Activated naive CD8-positive, alpha-beta T cell treated with anti-CD3 and anti-CD28 coated beads for 36 hours (primary cell): Measurements from ENCODE around the gene DERL2. TPM values are rescaled to one million over a fixed set of nuclear protein-coding genes. Genes with fewer than 3 reads are reported as not detected.

Experiments
- DNase-seq: peaks from one replicate; pipeline ENCODE4 v3.0.0; 2021
- H3K27ac Mint-ChIP-seq: one replicate; pipeline ENCODE4 v1.8.0; 2022; ENCODE audit warnings: mild to moderate bottlenecking, moderate library complexity, mixed read lengths
- H3K27me3 Mint-ChIP-seq: one replicate; pipeline ENCODE4 v1.8.0; 2022; ENCODE audit warnings: mild to moderate bottlenecking, mixed read lengths
- H3K36me3 Mint-ChIP-seq: one replicate; pipeline ENCODE4 v1.8.0; 2021; ENCODE audit warnings: mild to moderate bottlenecking, mixed read lengths
- H3K4me1 Mint-ChIP-seq: one replicate; pipeline ENCODE4 v1.8.0; 2021; ENCODE audit warnings: mixed read lengths
- H3K4me3 Mint-ChIP-seq: one replicate; pipeline ENCODE4 v1.8.0; 2022; ENCODE audit warnings: mild to moderate bottlenecking, moderate library complexity, mixed read lengths
- H3K9me3 Mint-ChIP-seq: one replicate; pipeline ENCODE4 v1.8.0; 2022; ENCODE audit warnings: mixed read lengths
- total RNA-seq, 2 experiments: library from RNA; stranded (reverse); gene quantifications; one replicate each; pipeline ENCODE4 v1.2.3, GENCODE V29; 2021

Gene DERL2
- total RNA-seq, 2 experiments from 2014 or later = 71.8 to 77.6 TPM

DNA sequence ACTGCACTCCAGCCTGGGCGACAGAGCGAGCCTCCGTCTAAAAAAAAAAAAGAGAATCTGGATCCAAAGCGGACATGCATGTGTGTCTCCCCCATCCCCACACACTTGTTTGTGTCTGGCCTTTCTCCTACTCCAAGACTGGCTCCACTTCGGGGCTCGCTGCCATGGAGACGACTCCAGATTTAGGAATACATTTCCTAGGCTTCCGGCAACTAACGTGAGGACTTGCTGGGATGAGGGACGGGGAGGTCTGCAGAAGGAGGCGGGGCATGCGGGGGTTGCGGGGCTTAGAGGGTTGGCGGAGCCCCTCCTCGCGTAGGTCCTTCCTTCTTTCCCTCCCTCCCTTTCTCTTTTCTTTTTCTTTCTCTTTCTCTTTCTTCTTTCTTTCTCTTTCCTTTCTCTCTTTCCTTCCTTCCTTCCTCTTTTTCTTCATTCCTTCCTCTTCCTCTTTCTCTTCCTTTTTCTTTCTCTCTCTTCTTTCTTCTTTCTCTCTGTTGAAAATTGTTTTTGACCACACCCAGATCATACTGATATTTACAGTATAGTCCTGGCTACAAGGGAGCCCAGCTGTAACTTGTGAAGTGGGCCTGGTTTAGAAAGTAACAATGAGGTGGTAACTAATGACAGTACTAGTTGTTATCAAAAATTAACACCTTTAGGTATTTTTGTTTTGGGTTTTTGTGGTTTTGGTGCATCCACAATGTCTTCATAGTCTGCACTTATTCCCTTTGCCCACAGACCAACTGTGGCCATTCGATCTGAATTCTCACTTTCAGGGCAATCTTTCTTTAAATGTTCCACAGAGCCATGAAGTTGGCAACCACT, 25.6 kb upstream of the DERL2 start:
- Mint-ChIP-seq H3K36me3 (peaks cover 31% of the 10 kb centered on the region), H3K27me3 (no peaks in the 10 kb centered on the region), H3K4me1 (peaks cover 26% of the 10 kb centered on the region), H3K4me3 (no peak overlapping the region), H3K27ac (peak overlapping the region; percentile 43), H3K9me3 (peaks cover 7% of the 10 kb centered on the region)
- DNase-seq = no peak

DNA sequence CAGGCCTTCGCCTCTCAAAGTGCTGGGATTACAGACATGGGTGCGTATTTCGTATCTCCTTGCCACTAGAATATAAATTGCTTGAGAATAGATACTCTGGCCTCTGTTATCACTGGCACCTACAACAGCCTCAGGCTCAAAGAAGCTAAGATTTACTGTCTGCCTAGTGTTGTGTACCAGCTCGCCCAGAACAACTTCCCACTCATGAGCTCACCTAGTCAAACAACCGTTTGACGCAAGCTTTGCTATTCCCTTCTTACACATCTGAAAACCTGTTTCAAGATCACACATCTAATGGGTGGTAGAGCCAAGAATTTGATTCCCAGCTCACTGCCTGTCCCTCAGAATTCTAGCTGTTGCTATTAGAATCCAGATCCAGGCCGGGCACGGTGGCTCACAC, 24.8 kb upstream of the DERL2 start:
- H3K9me3 Mint-ChIP-seq = peaks cover 7% of the 10 kb centered on the region
- no peak overlapping the region for H3K27ac Mint-ChIP-seq
- H3K36me3 Mint-ChIP-seq = peaks cover 31% of the 10 kb centered on the region

GRCh38 chr17:5509482-5509881, 23.5 kb upstream of the DERL2 start:
- Mint-ChIP-seq H3K36me3 (peaks cover 23% of the 10 kb centered on the region), H3K9me3 (peaks cover 7% of the 10 kb centered on the region), H3K27ac (no peak overlapping the region), H3K4me1 (peaks cover 24% of the 10 kb centered on the region), H3K27me3 (no peaks in the 10 kb centered on the region), H3K4me3 (no peak overlapping the region)
- no peak for DNase-seq

More for the DNA sequence above, 24.8 kb upstream of the DERL2 start:
- Mint-ChIP-seq H3K4me3 (no peak overlapping the region), H3K4me1 (peaks cover 26% of the 10 kb centered on the region), H3K27me3 (no peaks in the 10 kb centered on the region)
- no peak for DNase-seq

GRCh38 chr17:5508810-5509209, 22.8 kb upstream of the DERL2 start:
- no peak for DNase-seq
- no peaks in the 10 kb centered on the region for H3K27me3 Mint-ChIP-seq
- no peak overlapping the region for H3K27ac Mint-ChIP-seq
- H3K9me3 Mint-ChIP-seq = peaks cover 6% of the 10 kb centered on the region
- peaks cover 20% of the 10 kb centered on the region for H3K4me1 Mint-ChIP-seq
- H3K4me3 Mint-ChIP-seq = no peak overlapping the region
- peaks cover 19% of the 10 kb centered on the region for H3K36me3 Mint-ChIP-seq

DNA sequence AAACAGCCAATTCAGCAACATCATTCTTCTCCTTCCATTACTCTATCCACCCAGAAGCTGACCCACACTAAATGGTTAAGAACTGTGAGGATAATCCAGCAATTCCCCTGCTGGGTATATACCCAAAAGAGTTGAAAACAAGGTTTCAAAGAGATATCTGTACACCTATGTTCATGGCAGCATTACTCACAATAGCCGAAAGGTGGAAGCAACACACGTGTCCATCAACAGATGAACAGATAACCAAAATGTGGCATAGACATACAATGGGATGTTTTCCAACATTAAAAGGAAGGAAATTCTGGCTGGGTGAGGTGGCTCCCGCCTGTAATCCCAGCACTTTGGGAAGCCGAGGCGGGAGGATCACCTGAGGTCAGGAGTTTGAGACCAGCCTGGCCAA, 20.3 kb upstream of the DERL2 start:
- H3K36me3 Mint-ChIP-seq = no peaks in the 10 kb centered on the region
- no peaks in the 10 kb centered on the region for H3K27me3 Mint-ChIP-seq
- H3K4me1 Mint-ChIP-seq = no peaks in the 10 kb centered on the region
- no peak overlapping the region for H3K4me3 Mint-ChIP-seq
- no peaks in the 10 kb centered on the region for H3K9me3 Mint-ChIP-seq
- no peak overlapping the region for H3K27ac Mint-ChIP-seq
- no peak for DNase-seq

DNA sequence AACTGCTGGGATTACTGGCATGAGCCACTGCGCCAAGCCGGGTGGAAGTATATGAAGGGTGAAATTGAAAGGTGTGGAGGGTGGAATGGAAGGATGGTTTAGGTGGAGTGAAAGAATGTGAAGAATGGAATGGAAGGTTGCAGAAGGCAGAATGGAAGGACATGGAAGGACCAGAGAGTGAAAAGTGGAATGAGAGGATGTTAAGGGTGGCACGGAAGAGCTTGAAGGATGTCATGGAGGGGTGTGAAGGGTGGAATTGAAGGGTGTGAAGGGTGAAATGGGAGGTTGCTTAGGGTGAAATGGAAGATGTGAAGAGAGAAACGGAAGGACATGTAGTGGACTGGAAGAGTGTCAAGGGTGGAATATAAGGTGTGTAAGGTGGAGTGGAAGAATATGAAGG, 16.6 kb upstream of the DERL2 start:
- Mint-ChIP-seq H3K4me3 (no peak overlapping the region), H3K27ac (no peak overlapping the region), H3K9me3 (no peaks in the 10 kb centered on the region), H3K27me3 (no peaks in the 10 kb centered on the region), H3K4me1 (peaks cover 2% of the 10 kb centered on the region), H3K36me3 (no peaks in the 10 kb centered on the region)
- DNase-seq = no peak

DNA sequence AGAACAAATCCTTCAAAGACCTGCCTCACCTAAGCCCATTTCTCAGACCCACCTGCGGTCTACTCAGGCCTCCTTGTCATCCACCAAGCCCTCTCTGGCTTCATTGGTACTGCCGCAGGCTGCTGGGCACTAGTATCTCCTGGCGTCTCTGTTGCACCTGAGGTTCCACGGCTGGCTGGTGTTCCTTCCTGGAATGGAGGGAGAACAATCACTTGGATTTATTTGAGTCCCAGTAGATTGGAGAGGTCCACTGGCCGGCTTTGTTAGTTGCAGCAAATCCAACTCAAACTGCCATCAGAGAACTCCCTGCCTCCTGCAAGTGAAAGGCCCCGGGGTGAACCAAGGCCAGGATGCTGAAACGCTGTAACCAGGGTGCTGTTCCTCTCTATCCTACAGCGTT, 15.7 kb upstream of the DERL2 start:
- Mint-ChIP-seq H3K9me3 (no peaks in the 10 kb centered on the region), H3K4me3 (no peak overlapping the region), H3K4me1 (peaks cover 2% of the 10 kb centered on the region), H3K27ac (no peak overlapping the region), H3K36me3 (no peaks in the 10 kb centered on the region), H3K27me3 (no peaks in the 10 kb centered on the region)
- DNase-seq = no peak

- peaks cover 2% of the 10 kb centered on the region for H3K4me1 Mint-ChIP-seq
- H3K4me3 Mint-ChIP-seq = peak overlapping the region; percentile 86
- H3K36me3 Mint-ChIP-seq = no peaks in the 10 kb centered on the region
- H3K9me3 Mint-ChIP-seq = no peaks in the 10 kb centered on the region
- H3K27me3 Mint-ChIP-seq = no peaks in the 10 kb centered on the region
- H3K27ac Mint-ChIP-seq = peak overlapping the region; percentile 83
- peak; percentile 87 for DNase-seq
Observed at GRCh38 chr17:5500589-5501391, 14.8 kb upstream of the DERL2 start.

DNA sequence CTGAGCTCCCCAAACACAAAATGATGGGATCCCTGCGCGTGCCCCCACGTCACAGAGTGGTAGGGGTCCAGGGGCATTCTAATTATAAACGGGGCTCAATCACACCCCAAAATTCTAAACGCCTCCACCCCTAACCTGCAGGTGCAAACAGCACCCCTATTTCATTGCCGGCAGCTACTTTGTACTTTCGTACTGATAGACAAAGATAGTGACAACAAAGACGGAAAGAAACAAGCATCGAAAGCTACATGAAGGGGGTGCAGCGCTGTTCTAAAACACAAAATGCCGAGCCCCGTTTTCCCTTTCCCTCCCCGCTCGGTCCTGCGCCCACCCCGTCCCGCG, 14.2 kb upstream of the DERL2 start:
- H3K27ac Mint-ChIP-seq = peak overlapping the region; percentile 83

GRCh38 chr17:5499476-5500231, 13.7 kb upstream of the DERL2 start:
- Mint-ChIP-seq H3K27me3 (no peaks in the 10 kb centered on the region), H3K9me3 (no peaks in the 10 kb centered on the region), H3K4me1 (peaks cover 2% of the 10 kb centered on the region), H3K4me3 (peak overlapping the region; percentile 86), H3K27ac (no peak overlapping the region), H3K36me3 (no peaks in the 10 kb centered on the region)
- no peak for DNase-seq

More for the DNA sequence above, 14.2 kb upstream of the DERL2 start:
- H3K27me3 Mint-ChIP-seq = no peaks in the 10 kb centered on the region
- DNase-seq = no peak
- H3K9me3 Mint-ChIP-seq = no peaks in the 10 kb centered on the region
- H3K4me1 Mint-ChIP-seq = peaks cover 2% of the 10 kb centered on the region
- H3K4me3 Mint-ChIP-seq = peak overlapping the region; percentile 86
- no peaks in the 10 kb centered on the region for H3K36me3 Mint-ChIP-seq

DNA sequence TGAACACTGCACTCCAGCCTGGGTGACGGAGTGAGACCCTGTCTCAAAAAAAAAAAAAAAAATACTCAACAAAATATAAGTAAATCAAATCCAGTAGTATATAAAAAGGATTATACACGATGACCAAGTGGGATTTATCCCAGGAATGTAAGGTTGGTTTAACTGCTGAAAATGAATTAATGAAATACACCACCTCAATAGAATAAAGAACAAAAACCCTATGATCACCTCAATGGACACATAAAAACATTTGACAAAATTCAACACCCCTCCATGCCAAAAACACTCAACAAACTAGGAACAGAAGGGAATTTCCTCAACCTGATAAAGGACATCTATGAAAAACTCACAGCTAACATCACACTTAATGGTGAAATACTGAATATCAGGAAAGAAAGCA, 7.0 kb upstream of the DERL2 start:
- H3K27me3 Mint-ChIP-seq = no peaks in the 10 kb centered on the region
- H3K36me3 Mint-ChIP-seq = peaks cover 21% of the 10 kb centered on the region
- H3K4me1 Mint-ChIP-seq = peaks cover 15% of the 10 kb centered on the region
- no peak overlapping the region for H3K27ac Mint-ChIP-seq
- peaks cover 4% of the 10 kb centered on the region for H3K9me3 Mint-ChIP-seq
- DNase-seq = no peak
- H3K4me3 Mint-ChIP-seq = no peak overlapping the region

- Mint-ChIP-seq H3K4me3 (no peak overlapping the region), H3K27ac (no peak overlapping the region), H3K36me3 (peaks cover 40% of the 10 kb centered on the region), H3K9me3 (peaks cover 4% of the 10 kb centered on the region), H3K27me3 (no peaks in the 10 kb centered on the region), H3K4me1 (peaks cover 35% of the 10 kb centered on the region)
- no peak for DNase-seq
Observed at GRCh38 chr17:5488752-5489151, 2.8 kb upstream of the DERL2 start.

DNA sequence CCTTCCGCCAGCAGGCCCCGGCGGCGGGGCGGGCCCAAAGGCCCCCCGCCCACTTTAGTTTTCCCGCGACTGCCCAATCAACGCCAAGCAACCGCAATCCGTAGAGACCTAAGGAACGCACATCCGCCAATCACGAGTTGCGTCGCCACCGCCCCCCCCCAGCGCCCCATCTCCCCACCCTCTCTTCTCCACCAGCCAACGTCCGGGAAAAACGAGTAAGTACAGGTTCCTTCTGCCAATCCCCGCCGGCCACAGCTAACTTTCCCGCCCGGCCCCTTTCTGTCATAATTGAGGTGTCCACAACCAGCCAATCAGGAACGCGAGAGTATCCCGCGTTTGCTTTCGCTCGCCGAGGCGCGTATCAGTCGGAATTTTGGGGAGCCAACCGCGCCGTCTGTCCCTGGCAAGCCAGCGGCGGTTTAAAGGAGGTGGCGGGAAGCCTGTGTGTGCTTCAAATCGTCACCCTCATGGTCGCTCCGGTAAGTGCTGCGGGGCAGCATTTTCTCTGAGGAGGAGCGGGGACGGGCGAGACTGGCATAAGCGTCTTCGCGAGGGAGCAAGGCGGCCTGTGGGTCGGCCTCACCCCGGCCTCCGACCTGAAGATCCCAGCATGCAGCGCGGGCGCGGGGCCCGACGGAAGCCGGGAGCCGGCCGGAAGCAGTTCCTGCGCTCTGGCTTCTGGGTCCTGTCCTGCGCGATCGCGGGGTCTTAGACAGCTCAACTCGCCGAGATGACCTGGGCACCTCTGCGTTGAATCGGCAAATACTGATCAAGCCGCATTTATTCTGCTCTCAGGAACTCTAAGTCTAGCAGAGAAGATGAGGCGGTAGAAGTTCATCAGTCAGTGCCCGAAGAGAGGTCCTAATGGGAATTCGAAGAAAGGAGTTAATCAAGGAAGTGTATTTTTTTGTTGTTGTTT, 487 bp upstream of the DERL2 start, which contains the start of gene MIS12:
MIS12 (plus strand) TSS at position 361 of the 919 bp plus-strand sequence. CDS start 2,297 bp downstream, outside the sequence.
- Mint-ChIP-seq H3K27me3 (no peaks in the 10 kb centered on the region), H3K4me1 (peaks cover 46% of the 10 kb centered on the region), H3K27ac (peak within 1 kb of the TSS; percentile 99), H3K9me3 (no peaks in the 10 kb centered on the region), H3K4me3 (peak within 1 kb of the TSS; percentile 98), H3K36me3 (peaks cover 42% of the 10 kb centered on the region)
- DNase-seq = peak; percentile 95

DNA sequence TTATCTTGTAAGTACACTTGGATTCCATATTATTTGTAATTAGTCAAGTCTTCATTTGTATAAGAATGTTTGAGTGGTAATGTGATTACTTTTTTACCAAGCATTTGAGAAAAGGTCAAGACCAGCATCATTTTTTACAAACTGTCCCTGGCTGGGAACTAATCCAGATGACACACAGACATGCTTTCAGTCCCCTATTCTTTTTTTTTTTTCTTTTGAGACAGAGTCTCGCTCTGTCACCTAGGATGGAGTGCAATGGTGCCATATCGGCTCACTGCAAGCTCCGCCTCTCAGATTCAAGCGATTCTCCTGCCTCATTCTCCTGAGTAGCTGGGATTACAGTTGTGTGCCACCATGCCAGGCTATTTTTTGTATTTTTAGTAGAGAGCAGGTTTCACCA, 4.5 kb downstream of the DERL2 start:
- no peaks in the 10 kb centered on the region for H3K9me3 Mint-ChIP-seq
- peaks cover 30% of the 10 kb centered on the region for H3K4me1 Mint-ChIP-seq
- DNase-seq = no peak
- no peaks in the 10 kb centered on the region for H3K27me3 Mint-ChIP-seq
- no peak overlapping the region for H3K27ac Mint-ChIP-seq
- peaks cover 40% of the 10 kb centered on the region for H3K36me3 Mint-ChIP-seq
- no peak overlapping the region for H3K4me3 Mint-ChIP-seq
